Suprapubic skin (tissue), 4 donors: Measurements from ENCODE around the gene CDC37.

Experiments used
- EP300 ChIP-seq: sonication (generic); formaldehyde crosslinking; IDR thresholded peaks from one replicate; pipeline ENCODE4 v1.6.1; 2017; ENCODE audit warnings: antibody characterized with exemption
- POLR2A ChIP-seq, 2 donors: fragments of 450-650 bp; IDR thresholded peaks; one replicate each; pipeline ENCODE4 v1.6.1; 2017; ENCODE audit warnings: antibody characterized with exemption in 2 of 2, mild to moderate bottlenecking in 2 of 2, moderate library complexity in 2 of 2
- POLR2AphosphoS5 ChIP-seq, 3 donors: sonication (generic); formaldehyde crosslinking; IDR thresholded peaks; one replicate each; pipeline ENCODE4 v1.6.1; 2017; ENCODE audit warnings: antibody characterized with exemption in 3 of 3
- TF ChIP-seq, protein P1 (sequence below), 2 donors: fragments of 200-600 bp in 1 of 2; fragments of 450-650 bp in 1 of 2; sonication (generic) in 1 of 2; IDR thresholded peaks; one replicate each; pipeline ENCODE4 v1.5.1; 2016 to 2019; ENCODE audit warnings: antibody characterized with exemption in 2 of 2, mild to moderate bottlenecking in 1 of 2, moderate library complexity in 1 of 2

DNA sequence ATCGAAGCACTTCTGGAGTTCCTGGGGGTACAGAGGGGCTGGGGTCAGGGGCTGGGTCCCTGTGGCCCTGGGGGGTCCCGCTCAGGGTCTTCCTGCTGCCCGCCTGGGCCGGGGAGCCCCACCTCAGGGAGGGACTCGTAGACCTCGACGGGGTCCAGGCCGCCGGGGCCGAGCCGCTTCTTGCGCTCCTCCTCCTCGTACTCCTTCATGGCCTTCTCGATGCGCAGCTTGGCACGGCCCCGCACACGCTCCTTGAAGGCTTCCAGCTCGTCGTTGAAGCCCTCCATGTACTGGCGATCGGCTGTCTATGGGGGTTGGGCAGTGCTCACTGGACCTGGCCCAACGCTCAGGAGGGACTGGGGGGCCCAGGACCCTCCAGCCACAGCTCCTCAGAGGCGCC lies 10.2 kb downstream of the CDC37 start:
- no peak for TF ChIP-seq POLR2A (IDR thresholded peaks at IDR 0.05)
- TF ChIP-seq, protein P1, sequence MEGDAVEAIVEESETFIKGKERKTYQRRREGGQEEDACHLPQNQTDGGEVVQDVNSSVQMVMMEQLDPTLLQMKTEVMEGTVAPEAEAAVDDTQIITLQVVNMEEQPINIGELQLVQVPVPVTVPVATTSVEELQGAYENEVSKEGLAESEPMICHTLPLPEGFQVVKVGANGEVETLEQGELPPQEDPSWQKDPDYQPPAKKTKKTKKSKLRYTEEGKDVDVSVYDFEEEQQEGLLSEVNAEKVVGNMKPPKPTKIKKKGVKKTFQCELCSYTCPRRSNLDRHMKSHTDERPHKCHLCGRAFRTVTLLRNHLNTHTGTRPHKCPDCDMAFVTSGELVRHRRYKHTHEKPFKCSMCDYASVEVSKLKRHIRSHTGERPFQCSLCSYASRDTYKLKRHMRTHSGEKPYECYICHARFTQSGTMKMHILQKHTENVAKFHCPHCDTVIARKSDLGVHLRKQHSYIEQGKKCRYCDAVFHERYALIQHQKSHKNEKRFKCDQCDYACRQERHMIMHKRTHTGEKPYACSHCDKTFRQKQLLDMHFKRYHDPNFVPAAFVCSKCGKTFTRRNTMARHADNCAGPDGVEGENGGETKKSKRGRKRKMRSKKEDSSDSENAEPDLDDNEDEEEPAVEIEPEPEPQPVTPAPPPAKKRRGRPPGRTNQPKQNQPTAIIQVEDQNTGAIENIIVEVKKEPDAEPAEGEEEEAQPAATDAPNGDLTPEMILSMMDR (IDR thresholded peaks at IDR 0.05): no peak
- TF ChIP-seq EP300: no peak
- no peak for TF ChIP-seq POLR2AphosphoS5 (IDR thresholded peaks at IDR 0.05)
